IMR-90 (cell line): ENCODE measurements around the gene SLC22A2. TPM values are rescaled to one million over a fixed set of nuclear protein-coding genes. Genes with fewer than 3 reads are reported as not detected.

Source experiments
- ATAC-seq: fragments of 200-7000 bp; cut with Tn5 transposase; 2 replicates; pipeline ENCODE4 v1.9.1; 2020; ENCODE audit warnings: low read depth, mild to moderate bottlenecking, moderate library complexity
- BruUV-seq: library from RNA; stranded (reverse); fragments of 400-500 nt; replicated peaks from 2 replicates; lab custom pipeline; 2021; lab: Mats Ljungman, UMichigan
- CTCF ChIA-PET: fragments of 300-600 bp; formaldehyde crosslinking; extraction: SDS; loops from one replicate; lab custom pipeline; 2021; ENCODE audit warnings: antibody characterized with exemption; lab: Yijun Ruan, JAX
- POLR2A ChIA-PET: fragments of 300-600 bp; sonication (Branson Sonifier 250); formaldehyde crosslinking; loops from one replicate; lab custom pipeline; 2022; ENCODE audit warnings: antibody characterized with exemption; ENCODE audit not compliant: unreplicated experiment; lab: Charles Lee
- DNase-seq: peaks from one replicate; pipeline ENCODE4 v3.0.0; 2013
- H2AFZ ChIP-seq: replicated peaks from 2 replicates; pipeline ENCODE3; 2013; ENCODE audit warnings: low read length, mild to moderate bottlenecking; ENCODE audit not compliant: poor library complexity
- H2AK5ac ChIP-seq: 2 replicates; pipeline ENCODE4 v1.6.1; 2013; ENCODE audit warnings: low read depth, low read length, inconsistent platforms
- H2AK9ac ChIP-seq: replicated peaks from 2 replicates; pipeline ENCODE3; 2013; ENCODE audit warnings: mild to moderate bottlenecking, low read depth, low read length, moderate library complexity; ENCODE audit not compliant: poor library complexity
- H2BK120ac ChIP-seq: 2 replicates; pipeline ENCODE4 v1.6.1; 2013; ENCODE audit warnings: low read depth, low read length, inconsistent platforms
- H2BK15ac ChIP-seq: 3 replicates; pipeline ENCODE4 v1.6.1; 2013; ENCODE audit warnings: low read depth, low read length, inconsistent platforms
- H2BK20ac ChIP-seq: 2 replicates; pipeline ENCODE4 v1.6.1; 2013; ENCODE audit warnings: low read depth, mild to moderate bottlenecking, inconsistent platforms, low read length, moderate library complexity
- H2BK5ac ChIP-seq: 2 replicates; pipeline ENCODE4 v1.6.1; 2013; ENCODE audit warnings: mild to moderate bottlenecking, low read depth, low read length, inconsistent platforms; ENCODE audit not compliant: poor library complexity, severe bottlenecking
- H3K14ac ChIP-seq: replicated peaks from 2 replicates; pipeline ENCODE4 v1.6.1; 2013; ENCODE audit warnings: low read depth, low read length, inconsistent platforms
- H3K18ac ChIP-seq: 2 replicates; pipeline ENCODE4 v1.6.1; 2013; ENCODE audit warnings: low read depth, low read length, control low read depth
- H3K23ac ChIP-seq: 2 replicates; pipeline ENCODE4 v1.6.1; 2013; ENCODE audit warnings: low read depth, low read length, inconsistent platforms
- H3K27ac ChIP-seq: 2 replicates; pipeline ENCODE4 v1.5.1; 2013; ENCODE audit warnings: mild to moderate bottlenecking, control low read depth, low read length; ENCODE audit not compliant: insufficient read depth
- H3K27me3 ChIP-seq: 2 replicates; pipeline ENCODE4 v1.6.1; 2013; ENCODE audit warnings: low read length; ENCODE audit not compliant: control insufficient read depth, insufficient read depth
- H3K36me3 ChIP-seq: 2 replicates; pipeline ENCODE4 v1.6.1; 2013; ENCODE audit warnings: low read length, mixed read lengths; ENCODE audit not compliant: control insufficient read depth, insufficient read depth
- H3K4ac ChIP-seq: 2 replicates; pipeline ENCODE4 v1.6.1; 2013; ENCODE audit warnings: low read depth, low read length, inconsistent platforms
- H3K4me1 ChIP-seq: 2 replicates; pipeline ENCODE4 v1.6.1; 2013; ENCODE audit warnings: low read length, mixed read lengths; ENCODE audit not compliant: control insufficient read depth, insufficient read depth
- H3K4me2 ChIP-seq: 2 replicates; pipeline ENCODE4 v1.6.1; 2013; ENCODE audit warnings: low read depth, mild to moderate bottlenecking, control low read depth, low read length, moderate library complexity
- H3K4me3 ChIP-seq: 2 replicates; pipeline ENCODE4 v1.5.1; 2013; ENCODE audit warnings: low read depth, mild to moderate bottlenecking, control low read depth, low read length, moderate library complexity; ENCODE audit not compliant: insufficient read depth
- H3K56ac ChIP-seq: 2 replicates; pipeline ENCODE4 v1.6.1; 2013; ENCODE audit warnings: low read length, inconsistent platforms; ENCODE audit not compliant: insufficient read depth; ENCODE audit errors: extremely low read depth
- H3K79me1 ChIP-seq, 2 experiments: 2 replicates each; pipeline ENCODE4 v1.6.1; 2013; ENCODE audit warnings: low read length in 2 of 2, inconsistent platforms in 1 of 2, low read depth in 1 of 2
- H3K9ac ChIP-seq: 2 replicates; pipeline ENCODE4 v1.6.1; 2013; ENCODE audit warnings: low read depth, low read length, control low read depth
- H3K9me1 ChIP-seq: 2 replicates; pipeline ENCODE4 v1.6.1; 2013; ENCODE audit warnings: low read length, inconsistent platforms; ENCODE audit not compliant: insufficient read depth
- H3K9me3 ChIP-seq: 2 replicates; pipeline ENCODE4 v1.6.1; 2013; ENCODE audit warnings: low read length; ENCODE audit not compliant: control insufficient read depth, insufficient read depth
- H4K20me1 ChIP-seq: 2 replicates; pipeline ENCODE4 v1.6.1; 2013; ENCODE audit warnings: low read length, inconsistent platforms; ENCODE audit not compliant: insufficient read depth
- H4K5ac ChIP-seq: 2 replicates; pipeline ENCODE4 v1.6.1; 2013; ENCODE audit warnings: mild to moderate bottlenecking, low read depth, low read length, control low read depth
- H4K8ac ChIP-seq, 2 experiments: 2 replicates each; pipeline ENCODE4 v1.6.1; 2013; ENCODE audit warnings: low read depth in 2 of 2, low read length in 2 of 2, control low read depth in 1 of 2, inconsistent platforms in 1 of 2
- H4K91ac ChIP-seq: 2 replicates; pipeline ENCODE4 v1.6.1; 2013; ENCODE audit warnings: low read depth, low read length, inconsistent platforms; ENCODE audit not compliant: insufficient read depth
- BHLHE40 ChIP-seq: fragments of 150-350 bp; IDR thresholded peaks from 2 replicates; pipeline ENCODE4 v1.6.1; 2016; ENCODE audit warnings: mild to moderate bottlenecking, low read depth, low read length
- CEBPB ChIP-seq: IDR thresholded peaks from 2 replicates; pipeline ENCODE4 v1.6.1; 2012; ENCODE audit warnings: low read depth, low read length, improper control_type of control experiment
- CHD1 ChIP-seq: IDR thresholded peaks from 2 replicates; pipeline ENCODE4 v1.6.1; 2012; ENCODE audit warnings: low read depth, low read length, improper control_type of control experiment
- FOS ChIP-seq: fragments of 150-350 bp; IDR thresholded peaks from 2 replicates; pipeline ENCODE4 v1.6.1; 2016; ENCODE audit warnings: low read depth, low read length
- MAFK ChIP-seq: IDR thresholded peaks from 2 replicates; pipeline ENCODE4 v1.6.1; 2012; ENCODE audit warnings: low read depth, low read length, improper control_type of control experiment
- NFE2L2 ChIP-seq: fragments of 150-350 bp; IDR thresholded peaks from 2 replicates; pipeline ENCODE4 v1.6.1; 2016; ENCODE audit warnings: low read depth, mild to moderate bottlenecking, low read length
- POLR2A ChIP-seq: IDR thresholded peaks from 2 replicates; pipeline ENCODE4 v1.6.1; 2012; ENCODE audit warnings: mild to moderate bottlenecking, low read depth, low read length
- RAD21 ChIP-seq: IDR thresholded peaks from 2 replicates; pipeline ENCODE4 v1.6.1; 2012; ENCODE audit warnings: low read length, improper control_type of control experiment
- RCOR1 ChIP-seq: IDR thresholded peaks from 2 replicates; pipeline ENCODE4 v1.6.1; 2012; ENCODE audit warnings: mild to moderate bottlenecking, low read length, improper control_type of control experiment; ENCODE audit not compliant: insufficient replicate concordance
- SMC3 ChIP-seq: fragments of 150-350 bp; IDR thresholded peaks from 2 replicates; pipeline ENCODE4 v1.6.1; 2016; ENCODE audit warnings: low read depth, mild to moderate bottlenecking, antibody characterized with exemption, low read length, moderate library complexity
- WGBS, 2 experiments: methylation state at CpG; one replicate each; pipeline versions ENCODE4 v1.1.5 to v1.1.7; 2013; ENCODE audit warnings: missing lambda C conversion rate in 2 of 2; ENCODE audit not compliant: insufficient read length in 1 of 2; ENCODE audit errors: extremely low coverage in 2 of 2; 5-methylcytosine and 5-hydroxymethylcytosine counted together
- dilution Hi-C: fragments of 300-500 bp; cut with HindIII; formaldehyde crosslinking; loops from one replicate; pipeline ENCODE4 v1.14.3; 2018; ENCODE audit warnings: low sequenced_read_pairs; ENCODE audit not compliant: unreplicated experiment
- in situ Hi-C: fragments of 300-500 bp; cut with MboI; formaldehyde crosslinking; loops from 3 replicates; pipeline ENCODE4 v1.14.3; 2019; ENCODE audit warnings: low sequenced_read_pairs, inconsistent platforms, mixed read lengths
- intact Hi-C: fragments of 100-400 bp; cut with micrococcal nuclease; formaldehyde crosslinking; loops from 2 replicates; pipeline ENCODE4 v1.10.0; 2022
- polyA plus RNA-seq, 3 experiments: library from polyadenylated mRNA; depleted of rRNA; stranded (reverse); fragments of >200 nt; gene quantifications; 2 replicates each; pipeline ENCODE4 v1.2.3, GENCODE V29; 2012; ENCODE audit warnings: low replicate concordance in 1 of 3
- total RNA-seq: library from RNA; depleted of rRNA; stranded (reverse); fragments of >200 nt; gene quantifications from 2 replicates; pipeline ENCODE4 v1.2.3, GENCODE V29; 2012

SLC22A2 gene
- total and polyA plus RNA-seq, 2 of the 4 experiments (the other 2 are of a cell fraction), result not detected

DNA sequence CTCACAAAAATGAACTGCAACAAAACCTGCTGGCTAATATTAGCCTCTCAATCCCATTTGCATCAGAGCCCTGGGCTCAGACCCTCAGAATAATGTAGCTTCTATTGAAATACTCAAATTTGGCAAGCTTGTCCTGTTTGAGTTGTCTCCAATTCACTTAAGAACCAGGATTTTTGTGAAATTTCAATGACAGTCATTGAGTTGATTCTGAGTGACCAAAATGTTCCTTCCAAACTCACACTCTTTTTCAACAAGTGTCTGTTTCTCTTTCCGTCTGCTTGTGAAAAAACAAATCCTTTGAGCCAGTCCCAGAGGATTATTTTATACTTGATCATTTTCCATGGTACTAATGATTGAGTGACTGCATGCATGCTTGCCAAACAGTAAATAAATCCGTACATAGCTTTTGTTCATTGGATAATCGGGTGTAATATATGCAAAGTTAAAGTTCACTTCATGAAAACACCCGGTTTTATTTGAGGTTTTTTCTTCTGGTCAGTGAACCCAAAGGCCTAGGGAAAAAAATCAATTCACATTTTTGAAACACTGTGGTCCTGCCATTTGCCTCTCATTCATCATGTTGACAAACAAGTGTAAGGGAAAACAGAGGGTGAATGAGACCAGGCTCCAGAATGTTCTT, 16.4 kb upstream of the SLC22A2 start:
- Histone ChIP-seq H4K91ac (no peak overlapping the region), H4K5ac (no peak overlapping the region), H3K14ac (no peak overlapping the region), H2BK5ac (no peak overlapping the region), H3K23ac (no peak overlapping the region), H3K18ac (no peak overlapping the region), H3K79me1 (no peaks in the 10 kb centered on the region), H4K8ac (no peak overlapping the region), H2AFZ (no peak overlapping the region), H3K9ac (no peak overlapping the region), H3K36me3 (no peaks in the 10 kb centered on the region), H2BK20ac (no peak overlapping the region), H3K56ac (no peak overlapping the region), H3K27me3 (no peaks in the 10 kb centered on the region), H2AK9ac (no peak overlapping the region), H3K4me3 (no peak overlapping the region), H3K4ac (no peak overlapping the region), H2BK120ac (no peak overlapping the region), H3K27ac (no peak overlapping the region), H3K9me3 (peaks cover 19% of the 10 kb centered on the region), H2BK15ac (no peak overlapping the region), H2AK5ac (no peak overlapping the region), H3K9me1 (no peaks in the 10 kb centered on the region), H3K4me2 (no peak overlapping the region), H3K4me1 (no peaks in the 10 kb centered on the region), H4K20me1 (no peaks in the 10 kb centered on the region)
- TF ChIP-seq MAFK (no peak), CHD1 (no peak), SMC3 (no peak), POLR2A (no peak), BHLHE40 (no peak), NFE2L2 (no peak), RAD21 (no peak), CEBPB (no peak), FOS (no peak), RCOR1 (no peak)
- CTCF ChIA-PET, result no interaction called here
- no peak for DNase-seq
- no CpG with 5 or more reads among the region's 4 CpGs for WGBS, 2 experiments
- no TSS peak for BruUV-seq
- dilution Hi-C loops (no loop called here), intact Hi-C loops (no loop called here), in situ Hi-C loops (no loop called here)
- no peak for ATAC-seq
- POLR2A ChIA-PET, result no interaction called here
